AG09319 (cell line): ENCODE measurements around the gene BSCL2.

ENCODE experiments used
- DNase-seq: peaks from one replicate; pipeline ENCODE4 v3.0.0-alpha.2; 2010; ENCODE audit warnings: low read depth; ENCODE audit errors: extremely low read depth
- CTCF ChIP-seq: IDR thresholded peaks from 2 replicates; pipeline ENCODE4 v1.5.1; 2011; ENCODE audit warnings: low read depth, mild to moderate bottlenecking, inconsistent platforms, low read length, moderate library complexity

Gene BSCL2

GRCh38 chr11:62726156-62726914 lies 19.1 kb upstream of the BSCL2 start:
- no peak for TF ChIP-seq CTCF
- no peak for DNase-seq

GRCh38 chr11:62725646-62726045 lies 18.4 kb upstream of the BSCL2 start:
- DNase-seq, result no peak
- TF ChIP-seq CTCF, result no peak

DNA sequence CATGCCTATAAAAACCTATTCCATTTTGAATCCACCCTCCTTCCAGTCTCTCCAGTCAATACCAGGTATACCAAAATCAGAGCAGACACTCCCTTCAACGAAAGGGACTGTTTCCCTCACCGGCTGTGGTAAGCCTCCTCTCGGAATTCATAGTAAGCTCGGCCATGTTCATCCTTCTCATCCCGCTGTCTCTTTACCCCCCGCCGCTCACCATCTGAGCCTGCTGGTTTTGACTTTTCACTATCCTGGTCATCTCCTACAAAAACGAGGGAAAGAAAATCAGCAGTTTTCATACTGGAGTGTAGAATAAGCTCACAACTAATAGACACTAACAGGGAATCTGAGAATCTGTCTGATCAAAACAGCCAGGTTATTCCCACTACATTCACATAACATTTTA lies 16.9 kb upstream of the BSCL2 start:
- no peak for TF ChIP-seq CTCF
- no peak for DNase-seq

- TF ChIP-seq CTCF, result no peak; the same call in 1 of the 2 replicates
- DNase-seq, result no peak
Observed at GRCh38 chr11:62721994-62722393, 14.8 kb upstream of the BSCL2 start.

GRCh38 chr11:62719302-62719978 lies 12.2 kb upstream of the BSCL2 start:
- no peak for TF ChIP-seq CTCF
- no peak for DNase-seq

DNA sequence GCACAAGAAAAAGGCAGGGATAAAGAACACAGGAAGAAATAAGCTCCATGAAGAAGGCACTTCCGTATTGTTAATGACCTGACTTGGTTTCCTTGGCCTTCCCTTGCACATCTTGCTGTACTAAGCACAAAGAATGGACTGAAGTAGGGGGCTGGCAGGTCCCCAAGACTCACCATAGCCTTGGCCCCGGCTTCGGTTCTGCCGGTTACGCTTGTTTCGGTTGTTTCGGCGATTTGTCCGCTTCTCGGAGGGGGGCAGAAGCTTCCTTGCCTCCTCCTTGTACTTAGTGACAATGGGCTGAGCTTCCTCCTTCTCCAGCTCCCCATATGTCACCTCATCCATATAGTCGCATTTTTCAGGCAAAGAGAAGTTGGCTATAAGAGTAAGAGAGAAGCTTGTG lies 9.6 kb upstream of the BSCL2 start:
- no peak for TF ChIP-seq CTCF
- no peak for DNase-seq

DNA sequence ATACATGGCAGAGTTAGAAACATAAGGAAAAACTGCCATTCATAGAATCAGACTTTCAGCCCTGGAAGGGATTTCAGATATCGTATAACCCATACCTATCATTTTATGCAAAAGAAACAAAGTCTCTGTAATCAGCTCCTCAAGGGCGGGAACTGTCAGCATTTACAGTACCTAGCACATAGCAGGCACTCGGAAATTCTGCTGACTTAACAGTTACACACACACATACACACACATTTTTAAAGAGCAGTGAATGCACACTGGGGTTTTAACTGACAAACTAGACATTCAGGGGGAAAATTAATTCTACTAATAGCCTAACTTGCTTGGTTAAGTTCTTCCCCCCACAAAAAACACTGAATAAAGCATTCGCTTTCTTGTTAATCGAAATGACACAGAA lies 9.0 kb upstream of the BSCL2 start:
- no peak for TF ChIP-seq CTCF
- DNase-seq, result no peak
